Measurements from ENCODE around the gene ADSS1. TPM values are rescaled to one million over a fixed set of nuclear protein-coding genes. Genes with fewer than 3 reads are reported as not detected.

The ADSS1 gene
- total RNA-seq, 1 experiment from 2014 or later: 9.9 TPM

DNA sequence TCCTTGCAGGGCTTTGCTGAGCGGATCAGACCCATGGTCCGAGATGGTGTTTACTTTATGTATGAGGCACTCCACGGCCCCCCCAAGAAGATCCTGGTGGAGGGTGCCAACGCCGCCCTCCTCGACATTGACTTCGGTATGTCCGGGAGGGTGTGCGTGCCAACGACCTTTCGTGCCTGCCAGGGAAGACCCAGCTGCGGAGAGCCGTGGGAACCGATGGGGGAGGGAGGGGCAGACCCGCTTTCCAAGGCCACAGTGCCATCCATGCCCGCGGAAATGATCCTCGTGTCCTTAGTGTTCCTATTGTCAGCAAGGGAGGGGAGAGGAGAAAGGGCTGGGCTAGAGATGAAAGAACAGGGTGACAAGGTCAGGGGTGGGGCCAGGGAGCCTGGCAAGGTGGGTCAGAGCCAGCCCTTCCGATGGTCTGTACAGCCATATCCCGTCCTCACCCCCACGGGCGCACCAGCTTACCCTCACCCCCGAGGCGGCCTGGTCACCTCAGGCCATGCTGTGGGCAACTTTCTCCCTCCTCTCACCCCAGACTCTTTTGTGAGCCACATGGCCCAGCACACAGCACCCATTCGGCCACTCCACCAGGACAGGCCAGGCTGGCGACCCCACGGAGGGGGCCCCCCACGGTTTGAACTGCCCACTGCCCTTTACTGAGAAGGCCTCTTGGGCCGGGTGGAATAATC is 17.2 kb downstream of the ADSS1 start:
- TF ChIP-seq SP1 (IDR thresholded peaks at IDR 0.05; ENCODE audit: low read depth) (no peak), YY1 (IDR thresholded peaks at IDR 0.05; ENCODE audit: extremely low read depth, insufficient replicate concordance, low read depth, low read length) (no peak), RAD21 (IDR thresholded peaks at IDR 0.05; ENCODE audit: low read depth) (no peak), SRF (IDR thresholded peaks at IDR 0.05; ENCODE audit: low read depth) (no peak), ZFX (IDR thresholded peaks at IDR 0.05) (no peak), SIN3A (IDR thresholded peaks at IDR 0.05; ENCODE audit: low read depth) (no peak), EGR1 (IDR thresholded peaks at IDR 0.05; ENCODE audit: low read depth) (no peak), ELF1 (IDR thresholded peaks at IDR 0.05; ENCODE audit: borderline replicate concordance, low read depth) (no peak), JUND (IDR thresholded peaks at IDR 0.05) (no peak), POLR2A (IDR thresholded peaks at IDR 0.05; ENCODE audit: borderline replicate concordance, extremely low read depth, insufficient read depth, insufficient read length) (no peak), EZH2 (IDR thresholded peaks at IDR 0.05) (no peak)
- TF ChIP-seq, protein P1, sequence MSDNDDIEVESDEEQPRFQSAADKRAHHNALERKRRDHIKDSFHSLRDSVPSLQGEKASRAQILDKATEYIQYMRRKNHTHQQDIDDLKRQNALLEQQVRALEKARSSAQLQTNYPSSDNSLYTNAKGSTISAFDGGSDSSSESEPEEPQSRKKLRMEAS (IDR thresholded peaks at IDR 0.05): no peak
- TF ChIP-seq, protein P2, sequence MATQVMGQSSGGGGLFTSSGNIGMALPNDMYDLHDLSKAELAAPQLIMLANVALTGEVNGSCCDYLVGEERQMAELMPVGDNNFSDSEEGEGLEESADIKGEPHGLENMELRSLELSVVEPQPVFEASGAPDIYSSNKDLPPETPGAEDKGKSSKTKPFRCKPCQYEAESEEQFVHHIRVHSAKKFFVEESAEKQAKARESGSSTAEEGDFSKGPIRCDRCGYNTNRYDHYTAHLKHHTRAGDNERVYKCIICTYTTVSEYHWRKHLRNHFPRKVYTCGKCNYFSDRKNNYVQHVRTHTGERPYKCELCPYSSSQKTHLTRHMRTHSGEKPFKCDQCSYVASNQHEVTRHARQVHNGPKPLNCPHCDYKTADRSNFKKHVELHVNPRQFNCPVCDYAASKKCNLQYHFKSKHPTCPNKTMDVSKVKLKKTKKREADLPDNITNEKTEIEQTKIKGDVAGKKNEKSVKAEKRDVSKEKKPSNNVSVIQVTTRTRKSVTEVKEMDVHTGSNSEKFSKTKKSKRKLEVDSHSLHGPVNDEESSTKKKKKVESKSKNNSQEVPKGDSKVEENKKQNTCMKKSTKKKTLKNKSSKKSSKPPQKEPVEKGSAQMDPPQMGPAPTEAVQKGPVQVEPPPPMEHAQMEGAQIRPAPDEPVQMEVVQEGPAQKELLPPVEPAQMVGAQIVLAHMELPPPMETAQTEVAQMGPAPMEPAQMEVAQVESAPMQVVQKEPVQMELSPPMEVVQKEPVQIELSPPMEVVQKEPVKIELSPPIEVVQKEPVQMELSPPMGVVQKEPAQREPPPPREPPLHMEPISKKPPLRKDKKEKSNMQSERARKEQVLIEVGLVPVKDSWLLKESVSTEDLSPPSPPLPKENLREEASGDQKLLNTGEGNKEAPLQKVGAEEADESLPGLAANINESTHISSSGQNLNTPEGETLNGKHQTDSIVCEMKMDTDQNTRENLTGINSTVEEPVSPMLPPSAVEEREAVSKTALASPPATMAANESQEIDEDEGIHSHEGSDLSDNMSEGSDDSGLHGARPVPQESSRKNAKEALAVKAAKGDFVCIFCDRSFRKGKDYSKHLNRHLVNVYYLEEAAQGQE (IDR thresholded peaks at IDR 0.05; ENCODE audit: low read depth): no peak
- TF ChIP-seq, protein P3, sequence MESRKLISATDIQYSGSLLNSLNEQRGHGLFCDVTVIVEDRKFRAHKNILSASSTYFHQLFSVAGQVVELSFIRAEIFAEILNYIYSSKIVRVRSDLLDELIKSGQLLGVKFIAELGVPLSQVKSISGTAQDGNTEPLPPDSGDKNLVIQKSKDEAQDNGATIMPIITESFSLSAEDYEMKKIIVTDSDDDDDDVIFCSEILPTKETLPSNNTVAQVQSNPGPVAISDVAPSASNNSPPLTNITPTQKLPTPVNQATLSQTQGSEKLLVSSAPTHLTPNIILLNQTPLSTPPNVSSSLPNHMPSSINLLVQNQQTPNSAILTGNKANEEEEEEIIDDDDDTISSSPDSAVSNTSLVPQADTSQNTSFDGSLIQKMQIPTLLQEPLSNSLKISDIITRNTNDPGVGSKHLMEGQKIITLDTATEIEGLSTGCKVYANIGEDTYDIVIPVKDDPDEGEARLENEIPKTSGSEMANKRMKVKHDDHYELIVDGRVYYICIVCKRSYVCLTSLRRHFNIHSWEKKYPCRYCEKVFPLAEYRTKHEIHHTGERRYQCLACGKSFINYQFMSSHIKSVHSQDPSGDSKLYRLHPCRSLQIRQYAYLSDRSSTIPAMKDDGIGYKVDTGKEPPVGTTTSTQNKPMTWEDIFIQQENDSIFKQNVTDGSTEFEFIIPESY (IDR thresholded peaks at IDR 0.05; ENCODE audit: extremely low read depth, insufficient replicate concordance, low read length): no peak
- TF ChIP-seq, protein P4, sequence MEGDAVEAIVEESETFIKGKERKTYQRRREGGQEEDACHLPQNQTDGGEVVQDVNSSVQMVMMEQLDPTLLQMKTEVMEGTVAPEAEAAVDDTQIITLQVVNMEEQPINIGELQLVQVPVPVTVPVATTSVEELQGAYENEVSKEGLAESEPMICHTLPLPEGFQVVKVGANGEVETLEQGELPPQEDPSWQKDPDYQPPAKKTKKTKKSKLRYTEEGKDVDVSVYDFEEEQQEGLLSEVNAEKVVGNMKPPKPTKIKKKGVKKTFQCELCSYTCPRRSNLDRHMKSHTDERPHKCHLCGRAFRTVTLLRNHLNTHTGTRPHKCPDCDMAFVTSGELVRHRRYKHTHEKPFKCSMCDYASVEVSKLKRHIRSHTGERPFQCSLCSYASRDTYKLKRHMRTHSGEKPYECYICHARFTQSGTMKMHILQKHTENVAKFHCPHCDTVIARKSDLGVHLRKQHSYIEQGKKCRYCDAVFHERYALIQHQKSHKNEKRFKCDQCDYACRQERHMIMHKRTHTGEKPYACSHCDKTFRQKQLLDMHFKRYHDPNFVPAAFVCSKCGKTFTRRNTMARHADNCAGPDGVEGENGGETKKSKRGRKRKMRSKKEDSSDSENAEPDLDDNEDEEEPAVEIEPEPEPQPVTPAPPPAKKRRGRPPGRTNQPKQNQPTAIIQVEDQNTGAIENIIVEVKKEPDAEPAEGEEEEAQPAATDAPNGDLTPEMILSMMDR (IDR thresholded peaks at IDR 0.05 in 2 of 3, conservative IDR thresholded peaks at IDR 0.05 in 1 of 3; ENCODE audit: borderline replicate concordance in 1 of 3, insufficient read depth in 1 of 3, low read depth in 2 of 3, low read length in 2 of 3): no peak
- Histone ChIP-seq H3K9me2 (ENCODE audit: insufficient read depth) (no peaks in the 10 kb centered on the region), H3K36me3 (ENCODE audit: control insufficient read depth in 1 of 2, insufficient read depth in 2 of 2, low read length in 2 of 2) (no peaks in the 10 kb centered on the region), H3K9me3 (ENCODE audit: control insufficient read depth in 1 of 2, insufficient read depth in 1 of 2, low read depth in 1 of 2, low read length in 2 of 2) (no peaks in the 10 kb centered on the region), H3K79me2 (ENCODE audit: insufficient read depth, low read length) (no peaks in the 10 kb centered on the region), H2AFZ (ENCODE audit: low read depth, low read length, poor library complexity, severe bottlenecking) (no peak overlapping the region), H3K4me2 (ENCODE audit: low read length) (no peak overlapping the region), H3K27ac (ENCODE audit: low read depth, low read length) (no peak overlapping the region), H4K20me1 (ENCODE audit: insufficient read depth) (no peaks in the 10 kb centered on the region), H3K27me3 (ENCODE audit: insufficient read depth, low read length) (no peaks in the 10 kb centered on the region), H3K9ac (ENCODE audit: low read length) (no peak overlapping the region), H3K4me3 (replicated peaks in 1 of 2; ENCODE audit: low read depth in 1 of 2, low read length in 2 of 2) (no peak overlapping the region), H3K4me1 (ENCODE audit: control insufficient read depth in 1 of 2, insufficient read depth in 2 of 2, low read length in 2 of 2) (no peaks in the 10 kb centered on the region)
- BruUV-seq (replicated peaks): no TSS peak
- ChIA-PET CTCF (no interaction called here), POLR2A (no interaction called here), RAD21 (ENCODE audit: low non-redundant PET in 1 of 2, low total read pairs in 2 of 2, uncharacterized antibody in 2 of 2, unreplicated experiment in 2 of 2) (no interaction called here)
- intact Hi-C loops (cut with micrococcal nuclease): no loop called here
- DNase-seq (ENCODE audit: low read depth, low spot score): no peak
- ATAC-seq: no peak
